HG03378 (cell line): ENCODE measurements around the gene TIA1.

Source experiments
- ATAC-seq: cut with Tn5 transposase; IDR thresholded peaks from one replicate; pipeline ENCODE4 v1.9.1; 2021; ENCODE audit warnings: mild to moderate bottlenecking, moderate library complexity; ENCODE audit not compliant: unreplicated experiment

The TIA1 gene

DNA sequence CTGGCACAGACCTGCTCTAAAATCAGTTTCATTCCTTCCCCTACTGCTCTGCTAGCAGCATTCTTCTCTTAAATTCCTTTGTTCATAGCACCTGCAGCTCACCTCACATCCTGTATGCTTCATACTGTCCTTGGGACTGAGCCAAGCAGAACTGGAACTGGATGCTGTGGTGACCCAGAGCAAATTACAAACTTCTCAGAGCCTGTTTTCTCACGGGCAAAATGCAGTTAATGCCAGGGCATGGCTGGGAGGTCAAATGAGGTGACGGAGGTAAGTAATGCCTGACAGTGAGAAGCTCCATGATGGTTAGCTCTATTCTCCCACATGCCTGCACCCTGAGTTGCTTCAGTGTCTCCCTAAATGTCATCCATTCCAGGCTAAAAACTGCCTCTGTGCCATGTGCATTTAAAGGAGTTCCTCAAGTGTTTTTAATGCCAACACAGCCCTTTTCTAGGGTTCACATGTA, 87.3 kb downstream of the TIA1 start:
- peak; percentile 79 for ATAC-seq

- ATAC-seq = no peak
Observed at GRCh38 chr2:70160545-70160944, 87.9 kb downstream of the TIA1 start.
